Measurements from ENCODE around the gene EHBP1L1.
A peak's percentile ranks its signal among the peaks of the same experiment; 100 is the strongest.

Gene EHBP1L1

DNA sequence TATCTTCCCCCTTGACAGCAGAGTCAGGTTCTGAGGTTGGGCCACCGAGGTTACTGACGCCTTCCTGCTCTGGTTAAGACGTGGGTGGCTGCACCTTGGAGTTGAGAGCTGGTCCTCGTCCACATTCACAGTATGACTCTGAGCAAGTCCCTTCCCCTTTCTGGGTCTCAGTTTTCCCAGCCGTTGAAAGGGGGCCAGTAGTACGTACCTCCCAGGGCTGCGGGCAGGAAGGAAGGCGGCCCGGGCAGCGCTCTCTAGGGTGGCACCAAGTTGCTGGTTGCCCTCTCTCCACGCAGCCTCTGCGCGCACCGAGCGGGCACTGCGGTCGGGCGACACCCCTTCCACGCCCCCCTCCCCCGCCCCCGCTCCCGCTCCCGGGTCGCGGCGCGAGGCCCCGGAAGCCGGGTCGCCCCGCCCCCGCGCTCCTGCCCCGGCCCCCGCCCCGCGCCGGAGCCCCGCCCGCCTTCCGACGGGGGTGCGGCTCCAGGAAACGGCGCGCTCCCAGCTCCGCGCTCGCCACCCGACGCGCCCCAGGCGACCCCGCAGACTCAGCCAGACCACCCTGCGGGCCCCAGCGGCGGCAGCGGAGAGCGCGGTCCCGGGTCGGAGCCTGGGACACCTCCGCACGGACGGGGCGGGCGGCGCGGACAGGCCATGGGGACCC is at the start of gene EHBP1L1:
Gene EHBP1L1 (plus strand): TSS at position 486 of the 664 bp plus-strand sequence. CDS start 250 bp downstream, outside the sequence.
- DNase-seq = peak; percentile 69
- in situ Hi-C loops (cut with HindIII; ENCODE audit: low pct_ligation_motif_present, low pct_unique_long_range_greater_than_20kb, low sequenced_read_pairs) = no loop called here

- in situ Hi-C loops (cut with HindIII; ENCODE audit: low pct_ligation_motif_present, low pct_unique_long_range_greater_than_20kb, low sequenced_read_pairs) = no loop called here
- DNase-seq = no peak
Observed at GRCh38 chr11:65526744-65527143, 49.1 kb upstream of the EHBP1L1 start.

GRCh38 chr11:65528819-65529350 is 47.0 kb upstream of the EHBP1L1 start:
- DNase-seq = no peak
- in situ Hi-C loops (cut with HindIII; ENCODE audit: low pct_ligation_motif_present, low pct_unique_long_range_greater_than_20kb, low sequenced_read_pairs) = no loop called here

- DNase-seq = no peak
- in situ Hi-C loops (cut with HindIII; ENCODE audit: low pct_ligation_motif_present, low pct_unique_long_range_greater_than_20kb, low sequenced_read_pairs) = no loop called here
Observed at GRCh38 chr11:65529475-65530156, 46.2 kb upstream of the EHBP1L1 start.

GRCh38 chr11:65530157-65530496 is 45.7 kb upstream of the EHBP1L1 start:
- in situ Hi-C loops (cut with HindIII; ENCODE audit: low pct_ligation_motif_present, low pct_unique_long_range_greater_than_20kb, low sequenced_read_pairs) = no loop called here
- no peak for DNase-seq

- in situ Hi-C loops (cut with HindIII; ENCODE audit: low pct_ligation_motif_present, low pct_unique_long_range_greater_than_20kb, low sequenced_read_pairs) = no loop called here
- DNase-seq = no peak
Observed at GRCh38 chr11:65532388-65533064, 43.3 kb upstream of the EHBP1L1 start.

- no peak for DNase-seq
- in situ Hi-C loops (cut with HindIII; ENCODE audit: low pct_ligation_motif_present, low pct_unique_long_range_greater_than_20kb, low sequenced_read_pairs) = no loop called here
Observed at GRCh38 chr11:65535102-65535501, 40.8 kb upstream of the EHBP1L1 start.

GRCh38 chr11:65536412-65537295 is 39.2 kb upstream of the EHBP1L1 start:
- no peak for DNase-seq
- in situ Hi-C loops (cut with HindIII; ENCODE audit: low pct_ligation_motif_present, low pct_unique_long_range_greater_than_20kb, low sequenced_read_pairs) = no loop called here

DNA sequence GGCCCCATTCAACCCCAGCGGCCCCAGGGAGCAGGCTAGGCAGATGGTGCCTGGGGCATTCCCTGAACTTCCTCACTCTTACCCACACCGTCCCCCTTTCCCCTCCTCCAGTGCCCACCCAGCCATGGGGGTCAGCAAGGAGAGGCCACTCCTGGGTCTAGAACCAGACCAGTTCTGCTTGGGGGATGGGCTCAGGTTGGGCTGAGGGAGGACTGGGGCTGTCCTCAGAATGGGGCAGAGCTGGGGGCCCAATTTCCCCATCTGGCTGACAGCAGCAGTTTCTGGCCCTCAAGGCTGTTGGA is 38.6 kb upstream of the EHBP1L1 start:
- no peak for DNase-seq
- in situ Hi-C loops (cut with HindIII; ENCODE audit: low pct_ligation_motif_present, low pct_unique_long_range_greater_than_20kb, low sequenced_read_pairs) = no loop called here

DNA sequence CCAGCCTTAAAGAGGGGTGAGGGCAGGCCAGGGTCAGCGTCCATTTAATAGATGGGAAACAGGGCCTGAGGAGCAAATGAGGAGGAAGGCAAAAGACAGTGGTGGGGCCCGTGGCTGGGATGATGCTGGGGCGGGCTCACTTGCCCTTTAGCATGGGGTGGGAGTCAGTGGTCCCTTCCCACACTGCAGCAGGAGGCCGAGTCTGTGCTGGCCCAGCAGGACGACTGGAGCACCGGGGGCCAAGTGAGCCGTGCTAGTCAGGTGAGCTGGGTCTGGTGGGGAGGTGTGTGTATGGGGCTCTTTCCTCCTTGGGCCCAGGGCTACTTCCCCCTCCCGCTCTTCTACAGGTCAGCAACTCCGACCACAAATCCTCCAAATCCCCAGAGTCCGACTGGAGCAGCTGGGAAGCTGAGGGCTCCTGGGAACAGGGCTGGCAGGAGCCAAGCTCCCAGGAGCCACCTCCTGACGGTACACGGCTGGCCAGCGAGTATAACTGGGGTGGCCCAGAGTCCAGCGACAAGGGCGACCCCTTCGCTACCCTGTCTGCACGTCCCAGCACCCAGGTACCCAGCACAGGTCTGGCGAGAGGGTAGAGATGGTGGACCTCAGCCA is 38.1 kb upstream of the EHBP1L1 start:
- in situ Hi-C loops (cut with HindIII; ENCODE audit: low pct_ligation_motif_present, low pct_unique_long_range_greater_than_20kb, low sequenced_read_pairs) = no loop called here

DNA sequence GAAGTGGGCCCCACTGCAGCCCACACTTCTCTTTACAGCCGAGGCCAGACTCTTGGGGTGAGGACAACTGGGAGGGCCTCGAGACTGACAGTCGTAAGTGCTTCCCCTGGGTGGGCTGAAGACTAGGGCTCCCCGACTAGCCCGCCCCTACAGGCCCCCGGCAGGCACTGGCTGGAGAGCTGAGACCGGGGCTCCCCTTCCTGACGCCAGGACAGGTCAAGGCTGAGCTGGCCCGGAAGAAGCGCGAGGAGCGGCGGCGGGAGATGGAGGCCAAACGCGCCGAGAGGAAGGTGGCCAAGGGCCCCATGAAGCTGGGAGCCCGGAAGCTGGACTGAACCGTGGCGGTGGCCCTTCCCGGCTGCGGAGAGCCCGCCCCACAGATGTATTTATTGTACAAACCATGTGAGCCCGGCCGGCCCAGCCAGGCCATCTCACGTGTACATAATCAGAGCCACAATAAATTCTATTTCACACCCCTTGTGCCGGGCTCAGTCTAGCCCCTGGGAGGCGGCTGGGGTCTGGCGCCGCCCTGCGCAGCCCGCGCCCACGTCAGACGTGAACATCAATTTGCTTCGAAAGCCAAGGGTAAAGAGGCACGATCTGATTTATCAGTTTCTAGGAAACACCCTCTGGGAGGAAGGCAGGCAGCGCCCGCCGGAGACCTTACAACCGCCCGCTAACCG is 37.5 kb upstream of the EHBP1L1 start:
- in situ Hi-C loops (cut with HindIII; ENCODE audit: low pct_ligation_motif_present, low pct_unique_long_range_greater_than_20kb, low sequenced_read_pairs) = no loop called here
- no peak for DNase-seq

More for the DNA sequence above, 38.1 kb upstream of the EHBP1L1 start:
- DNase-seq = no peak

- in situ Hi-C loops (cut with HindIII; ENCODE audit: low pct_ligation_motif_present, low pct_unique_long_range_greater_than_20kb, low sequenced_read_pairs) = no loop called here
- no peak for DNase-seq
Observed at GRCh38 chr11:65538915-65539743, 36.7 kb upstream of the EHBP1L1 start.

- in situ Hi-C loops (cut with HindIII; ENCODE audit: low pct_ligation_motif_present, low pct_unique_long_range_greater_than_20kb, low sequenced_read_pairs) = no loop called here
- DNase-seq = no peak
Observed at GRCh38 chr11:65539744-65540289, 36.0 kb upstream of the EHBP1L1 start.

- in situ Hi-C loops (cut with HindIII; ENCODE audit: low pct_ligation_motif_present, low pct_unique_long_range_greater_than_20kb, low sequenced_read_pairs) = no loop called here
- peak; percentile 79 for DNase-seq
Observed at GRCh38 chr11:65540290-65541092, 35.4 kb upstream of the EHBP1L1 start.

DNA sequence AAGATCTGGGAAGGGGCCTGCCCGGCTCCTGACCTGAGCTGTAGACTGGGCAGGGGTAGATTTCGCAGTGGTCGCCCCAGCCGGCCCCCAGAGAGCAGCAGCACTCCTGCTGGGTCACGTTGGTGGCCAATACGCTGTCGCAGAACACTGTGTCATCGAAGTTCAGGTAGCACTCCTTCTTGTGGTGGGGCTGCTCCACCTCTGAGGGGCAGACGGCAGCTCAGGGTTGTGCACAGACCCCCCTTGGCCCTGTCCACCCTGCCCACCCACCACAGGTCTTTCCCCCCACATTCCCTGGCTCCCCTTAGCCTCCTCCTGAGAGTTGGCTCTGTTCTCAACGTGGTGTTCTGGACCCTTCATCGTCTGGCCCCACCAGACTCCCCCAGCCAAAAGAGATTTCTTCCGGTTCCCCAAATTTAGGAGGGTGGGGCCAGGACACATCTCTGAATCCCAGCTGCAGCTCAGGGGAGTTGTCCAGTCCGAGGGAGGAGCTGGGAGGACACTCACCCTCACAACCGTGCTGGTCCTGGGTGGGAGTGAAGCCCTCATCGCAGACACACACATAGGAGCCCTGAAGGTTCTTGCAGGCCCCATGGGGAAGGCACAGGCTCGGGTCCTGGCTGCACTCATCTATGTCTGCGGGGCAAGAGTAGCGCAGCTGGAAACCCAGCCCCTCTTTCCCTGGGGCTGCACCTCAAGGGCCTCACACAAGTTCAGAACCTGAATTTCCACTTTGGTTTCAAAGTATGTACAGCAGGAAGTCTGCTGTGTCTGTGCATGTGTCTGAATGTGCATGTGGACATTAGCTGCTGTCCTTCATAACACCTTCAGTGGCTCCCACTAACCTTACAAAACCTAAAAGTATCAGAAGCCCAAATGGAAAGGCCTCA is 34.5 kb upstream of the EHBP1L1 start:
- in situ Hi-C loops (cut with HindIII; ENCODE audit: low pct_ligation_motif_present, low pct_unique_long_range_greater_than_20kb, low sequenced_read_pairs) = no loop called here
- DNase-seq = no peak
